Fibroblast of skin of left quadriceps (primary cell): ENCODE results near the gene MAP1B.

Experiments used
- DNase-seq, 2 experiments: peaks; one replicate each; pipeline ENCODE4 v3.0.0-alpha.2; 2013; ENCODE audit warnings: low read depth in 2 of 2

The MAP1B gene

DNA sequence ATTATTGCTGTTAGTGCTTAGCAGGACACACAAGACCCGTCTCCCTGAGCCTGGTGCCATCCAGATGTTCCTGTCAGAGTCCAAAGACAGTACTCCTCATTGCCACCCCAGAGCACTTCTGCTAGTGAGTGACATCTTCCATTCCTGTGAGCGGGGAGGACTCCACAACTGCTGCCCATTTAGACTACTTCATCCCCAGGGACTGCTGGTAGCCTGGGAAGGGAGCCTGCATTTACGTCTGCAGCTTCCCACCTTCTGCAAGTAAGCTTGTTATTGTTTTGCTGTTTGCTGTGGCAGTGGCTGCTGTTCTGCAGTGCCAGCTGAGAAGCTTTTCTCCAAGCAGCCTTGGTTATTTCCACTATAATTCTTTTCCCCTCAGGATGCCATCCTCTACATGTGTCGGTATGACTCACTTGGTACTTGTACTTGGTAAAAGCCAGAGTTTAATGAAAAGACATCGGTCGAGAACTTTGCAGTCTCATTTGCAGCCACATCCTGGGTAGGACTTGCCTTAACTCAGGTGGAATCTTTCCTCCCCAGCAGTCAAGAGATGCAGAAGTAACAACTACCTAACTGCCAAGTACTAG, 10.6 kb upstream of the MAP1B start:
- DNase-seq = no peak

DNA sequence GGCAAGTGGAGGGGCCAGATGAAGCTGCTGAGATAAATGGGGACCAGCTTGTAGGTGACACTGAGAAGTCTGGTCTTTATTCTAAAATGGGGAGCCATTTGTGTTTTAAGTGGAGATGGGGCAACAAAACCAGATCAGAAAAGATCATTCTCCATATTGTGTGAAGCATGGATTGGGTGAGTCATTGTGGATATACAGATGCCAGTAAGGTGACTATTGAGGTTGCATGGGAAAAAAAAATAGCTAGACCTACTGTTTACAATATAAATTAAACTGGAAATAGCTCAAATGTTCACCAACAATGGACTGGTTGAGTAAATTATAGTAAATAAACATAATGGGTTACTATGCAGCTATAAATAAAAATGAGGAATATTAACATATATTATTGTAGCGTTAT, 5.4 kb upstream of the MAP1B start:
- no peak for DNase-seq

DNA sequence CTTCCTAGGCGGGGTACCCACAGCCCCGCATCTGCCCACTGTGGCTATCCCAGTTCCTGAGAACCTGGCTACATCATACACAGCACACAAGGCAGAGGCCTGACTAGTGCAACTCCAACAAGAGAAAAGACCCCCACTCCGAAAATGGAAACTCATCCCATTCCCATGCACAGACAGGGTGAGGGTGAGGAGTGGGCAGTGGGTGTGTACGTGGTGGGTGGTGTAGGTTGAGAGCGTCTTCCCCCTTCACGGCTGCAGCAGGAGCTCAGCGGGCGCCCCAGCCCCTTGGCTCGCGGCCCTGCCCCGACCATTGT, 501 bp upstream of the MAP1B start:
- no peak for DNase-seq

DNA sequence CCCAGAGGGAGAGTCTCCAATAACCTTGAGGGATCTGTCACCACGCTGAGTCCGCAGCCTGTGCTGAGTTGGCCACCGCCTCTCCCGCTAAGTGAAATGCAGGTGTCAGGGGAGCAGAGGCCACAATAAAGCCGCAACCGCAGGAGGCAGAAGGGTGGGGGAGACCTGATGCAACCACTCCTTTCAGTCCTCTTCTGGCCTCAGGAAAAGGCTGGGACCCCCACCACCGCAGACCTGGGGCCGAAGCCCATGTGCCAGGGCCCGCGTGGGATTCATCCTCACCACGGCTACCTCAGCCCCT, 576 bp downstream of the MAP1B start:
- no peak for DNase-seq

DNA sequence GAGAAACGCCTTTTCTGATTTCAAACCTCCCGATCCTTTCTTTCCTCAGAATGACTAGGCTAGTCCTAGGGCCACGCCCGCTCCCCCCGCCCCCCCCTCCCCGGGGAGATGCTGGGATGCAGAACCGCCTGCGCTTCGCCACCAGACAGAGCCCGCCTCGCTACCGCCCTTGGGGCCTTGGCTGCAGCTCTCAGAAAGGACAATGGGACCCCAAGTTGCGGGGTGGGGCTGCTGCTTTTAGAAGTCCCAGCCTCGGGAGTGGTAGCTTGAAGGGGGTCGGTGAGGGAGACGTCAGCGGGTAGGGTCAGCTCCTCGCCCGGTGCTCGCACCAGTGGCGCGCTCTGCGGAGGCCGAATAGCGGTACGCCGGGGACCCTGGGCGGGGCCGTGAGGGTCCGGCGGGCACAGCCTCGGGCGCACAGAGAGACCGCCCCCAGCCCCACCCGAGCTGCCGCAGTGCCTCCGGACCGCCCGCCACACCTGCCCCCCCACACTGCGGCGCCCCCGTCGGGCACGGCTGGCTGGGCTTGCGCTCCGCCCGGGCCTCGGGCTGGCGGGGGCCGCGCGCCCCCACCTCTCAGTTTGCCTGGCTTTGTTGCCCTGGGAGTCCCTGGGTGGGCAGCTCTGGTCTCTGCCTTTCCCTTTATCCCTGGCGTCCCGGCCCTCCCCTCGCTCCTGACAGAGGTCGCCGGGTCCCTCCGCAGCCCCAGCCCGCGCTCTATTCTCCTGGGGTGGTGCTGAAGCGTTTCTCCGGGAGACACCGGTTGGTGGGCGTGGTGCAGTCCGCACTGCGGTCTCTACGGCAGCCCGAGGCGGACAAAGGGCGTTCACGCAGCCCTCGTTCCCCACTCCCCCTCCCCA, 1.2 kb downstream of the MAP1B start:
- DNase-seq = no peak

DNA sequence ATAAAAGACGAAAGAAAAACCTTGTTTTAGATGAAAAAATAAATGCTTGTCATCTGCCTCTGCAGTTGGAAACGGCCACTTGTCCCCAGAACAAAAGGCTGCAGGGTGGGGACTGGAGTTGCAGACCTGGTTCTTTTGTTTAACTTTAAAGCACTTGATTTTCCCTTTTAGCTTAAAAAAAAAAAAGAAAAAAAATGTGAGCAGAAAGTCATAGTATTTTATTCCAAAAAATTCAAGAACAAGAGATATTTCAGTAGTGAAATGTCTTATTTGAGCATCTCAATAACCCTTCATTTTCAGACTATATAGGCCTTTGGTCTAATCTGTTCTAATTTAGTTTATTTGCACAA, 1.8 kb downstream of the MAP1B start:
- DNase-seq = no peak

DNA sequence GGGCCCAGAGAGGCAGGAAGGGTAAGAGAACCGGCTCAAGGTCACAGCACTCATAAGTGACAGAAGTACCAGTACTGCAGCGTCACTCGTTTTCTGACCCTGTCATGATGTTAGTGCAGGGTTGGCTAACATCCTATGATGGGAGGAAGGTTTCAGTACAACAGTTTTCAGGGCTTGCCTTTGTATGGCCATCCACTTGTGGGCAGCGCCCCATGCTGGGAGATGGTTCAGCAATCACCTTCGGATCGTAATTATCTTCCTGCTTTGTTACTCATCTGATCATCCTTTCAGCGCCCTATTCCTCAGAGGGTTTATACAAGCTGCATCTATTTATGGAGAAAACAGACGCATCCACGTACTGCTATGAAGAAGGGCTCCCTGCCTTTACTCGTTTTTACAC, 2.4 kb downstream of the MAP1B start:
- no peak for DNase-seq

DNA sequence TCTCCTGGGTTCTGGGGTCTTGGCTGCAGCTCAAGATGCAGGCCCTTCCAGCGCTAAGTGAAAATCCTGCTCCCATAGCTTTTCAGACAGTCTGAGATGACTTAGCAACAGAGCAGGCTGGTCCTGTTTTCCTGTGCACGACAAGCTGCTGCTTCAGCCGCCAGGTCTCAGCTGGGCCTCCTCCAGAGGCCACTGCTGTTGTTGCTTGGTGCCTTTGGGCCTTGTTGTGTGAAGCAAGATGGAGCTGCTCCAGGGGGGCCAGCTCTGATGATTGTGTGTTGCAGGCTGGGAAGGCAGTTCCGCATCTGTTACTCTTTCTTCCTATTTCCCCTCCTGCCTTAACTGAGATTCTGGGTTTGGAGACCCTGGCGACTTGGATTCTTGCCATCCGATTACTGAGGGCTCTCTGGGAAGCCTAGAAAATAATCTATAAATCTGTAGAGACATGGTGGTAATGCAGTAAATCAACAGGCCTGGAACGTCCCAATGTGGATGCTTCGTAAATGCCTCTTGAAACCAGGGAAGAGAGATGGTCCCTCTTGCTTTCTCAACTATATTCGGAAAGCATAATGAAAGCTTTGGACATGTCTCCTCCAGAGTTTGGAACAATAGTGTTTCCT, 3.2 kb downstream of the MAP1B start:
- no peak for DNase-seq

DNA sequence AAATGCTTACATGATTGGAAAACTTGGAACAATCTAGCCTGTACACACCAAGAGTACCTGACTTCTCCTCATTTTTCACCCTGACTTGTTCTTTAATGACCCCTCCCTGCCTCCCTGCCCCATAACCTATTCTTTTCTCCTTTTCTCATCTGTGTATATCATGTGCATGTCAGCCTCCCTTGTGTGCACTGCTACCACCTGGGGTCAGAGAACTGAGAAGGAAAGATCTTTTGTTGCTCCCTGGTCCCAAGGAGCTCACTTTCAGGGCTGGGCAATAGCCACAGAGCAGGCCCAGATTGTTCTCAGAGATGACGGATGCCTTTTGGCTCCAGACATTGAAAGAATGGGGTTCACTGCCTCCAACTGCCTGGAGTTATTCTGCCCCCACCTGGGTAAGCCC, 5.1 kb downstream of the MAP1B start:
- DNase-seq = no peak

DNA sequence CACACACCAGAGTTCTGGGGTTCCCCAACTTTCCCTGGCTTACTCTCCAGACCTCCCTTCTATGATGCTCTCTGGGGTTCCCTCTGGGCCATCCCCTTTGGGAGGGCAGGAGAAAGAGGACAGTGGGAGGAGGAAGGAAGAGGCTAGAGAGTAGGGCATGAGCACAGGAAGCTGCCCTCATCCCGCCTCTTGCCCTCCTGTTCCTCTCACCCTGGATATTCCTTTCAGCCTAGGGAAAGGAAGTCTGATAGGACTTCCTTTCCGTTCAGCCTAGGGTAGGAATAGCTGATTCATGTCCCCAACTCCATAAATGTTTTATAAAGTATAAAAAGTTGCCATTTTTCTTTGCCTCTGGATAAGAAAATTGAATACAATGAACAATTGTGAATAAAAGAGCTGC, 7.4 kb downstream of the MAP1B start:
- DNase-seq = no peak

DNA sequence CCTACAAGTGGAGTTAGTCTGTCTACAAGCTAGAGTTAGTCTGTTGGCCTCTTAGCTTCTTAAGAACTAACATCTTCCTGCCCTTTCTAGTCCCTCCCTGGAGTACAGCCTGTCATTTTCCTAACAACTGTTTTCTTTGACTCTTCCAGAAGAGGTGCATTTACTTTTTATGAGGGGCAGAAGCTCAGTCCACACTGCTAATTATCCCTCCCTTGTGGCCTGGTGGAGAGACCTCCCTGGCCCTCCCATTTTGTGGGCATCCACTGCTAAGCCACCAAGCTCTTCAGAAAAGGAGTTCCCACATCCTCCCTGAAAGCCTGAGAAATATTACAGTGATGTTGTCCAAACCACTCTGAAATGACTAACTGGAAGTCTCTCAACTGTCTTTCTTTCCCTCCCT, 8.0 kb downstream of the MAP1B start:
- DNase-seq = no peak

DNA sequence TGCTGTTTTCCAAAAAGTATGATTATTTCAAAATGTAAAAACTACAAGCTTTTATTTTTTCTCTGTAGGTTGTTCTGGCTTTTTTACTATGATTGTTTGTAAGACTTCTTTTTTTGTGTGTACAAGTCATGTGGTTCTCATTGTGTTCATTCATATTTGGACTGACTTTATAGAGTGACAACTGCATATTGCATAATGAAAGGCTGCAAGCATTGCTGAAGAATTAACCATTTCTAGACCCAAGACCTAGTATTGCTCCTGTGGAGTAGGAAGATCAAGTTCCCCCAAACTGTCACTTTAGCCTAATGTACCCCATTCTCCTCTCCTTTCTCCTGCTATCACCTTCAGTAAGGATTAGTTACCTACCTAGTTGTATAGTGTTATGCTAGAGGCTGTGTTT, 10.0 kb downstream of the MAP1B start:
- no peak for DNase-seq

DNA sequence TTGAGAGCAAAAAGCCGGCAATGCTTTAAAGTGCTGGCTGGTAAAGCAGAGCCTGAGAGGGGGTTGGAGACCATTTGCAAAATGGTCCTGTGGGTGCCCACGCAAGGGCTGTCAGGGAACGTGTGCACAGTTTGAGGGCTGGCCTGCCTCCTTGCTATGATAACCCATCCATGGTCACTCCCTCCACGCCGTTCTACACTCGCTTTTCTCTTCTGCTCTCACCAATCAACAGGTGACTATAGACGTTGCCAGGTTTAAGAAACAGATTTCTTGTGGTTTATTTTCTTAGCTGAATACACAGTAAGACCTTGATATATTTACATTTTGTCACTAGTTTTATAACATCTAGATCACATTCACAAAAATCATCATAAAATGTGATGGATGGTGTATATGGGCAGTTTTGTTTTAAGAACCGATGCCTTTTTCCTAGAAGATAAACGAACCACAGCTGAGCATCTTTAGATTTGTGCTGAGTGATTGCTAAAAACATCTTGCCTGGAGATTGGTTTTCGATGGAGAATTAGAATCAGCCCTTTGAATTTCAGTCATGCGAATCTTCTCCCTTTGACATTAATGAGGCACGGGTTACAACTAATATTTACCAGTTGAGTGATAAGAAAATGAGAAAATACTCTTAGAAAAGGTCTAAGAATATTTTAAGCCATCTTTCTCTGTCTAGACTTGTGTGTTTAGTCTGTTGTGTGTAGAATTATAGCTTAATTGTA, 13.9 kb downstream of the MAP1B start:
- DNase-seq = no peak

DNA sequence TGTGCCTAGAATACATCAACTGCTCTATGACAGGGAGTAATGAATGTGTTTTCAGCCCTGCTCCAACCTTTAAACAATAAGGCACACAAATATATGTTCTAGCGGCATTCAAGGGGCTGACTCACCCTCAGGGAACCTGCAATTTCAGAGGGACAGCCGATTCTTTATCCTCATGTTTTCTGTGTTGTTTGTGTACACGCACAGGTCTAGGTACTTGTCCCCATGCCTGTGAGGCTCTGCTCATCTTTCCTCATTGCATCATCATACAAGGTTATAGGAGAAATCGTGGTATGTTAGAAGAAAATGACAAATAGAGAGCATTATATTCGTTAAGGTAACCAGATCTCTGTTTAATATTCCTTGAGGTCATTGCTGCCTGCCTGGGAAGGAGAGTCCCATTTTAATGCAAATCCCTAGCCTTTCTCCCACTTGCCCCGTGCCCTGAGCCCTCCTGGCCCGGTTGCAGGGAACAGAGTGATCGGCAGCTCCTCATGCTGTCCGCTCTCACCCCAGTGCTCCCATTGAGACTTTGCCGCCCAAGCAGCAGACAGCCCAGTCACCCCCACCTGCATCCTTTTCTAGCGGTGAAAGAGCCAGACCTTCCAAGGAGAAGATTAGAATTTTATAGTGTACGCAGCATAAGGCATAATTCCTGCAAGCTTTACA, 14.6 kb downstream of the MAP1B start:
- DNase-seq = no peak

DNA sequence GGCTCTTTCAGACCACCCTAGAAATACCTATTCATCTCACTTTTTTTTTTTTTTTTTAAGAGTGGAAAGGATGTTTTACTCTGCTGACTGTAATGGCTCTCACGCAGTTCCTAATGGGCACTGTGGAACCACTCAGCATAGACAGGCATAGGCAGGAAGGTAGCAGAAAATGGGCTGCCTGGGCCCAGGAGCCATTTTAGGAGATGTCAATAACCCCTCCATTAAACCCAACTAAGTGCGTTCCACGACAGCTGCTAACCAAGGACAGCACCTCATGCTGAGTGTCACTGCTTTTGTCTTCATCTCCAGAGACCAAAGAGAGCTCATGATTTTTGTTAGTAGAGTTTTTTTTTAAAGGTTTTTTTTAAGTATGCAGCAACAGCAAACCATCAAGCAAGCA, 15.3 kb downstream of the MAP1B start:
- no peak for DNase-seq

DNA sequence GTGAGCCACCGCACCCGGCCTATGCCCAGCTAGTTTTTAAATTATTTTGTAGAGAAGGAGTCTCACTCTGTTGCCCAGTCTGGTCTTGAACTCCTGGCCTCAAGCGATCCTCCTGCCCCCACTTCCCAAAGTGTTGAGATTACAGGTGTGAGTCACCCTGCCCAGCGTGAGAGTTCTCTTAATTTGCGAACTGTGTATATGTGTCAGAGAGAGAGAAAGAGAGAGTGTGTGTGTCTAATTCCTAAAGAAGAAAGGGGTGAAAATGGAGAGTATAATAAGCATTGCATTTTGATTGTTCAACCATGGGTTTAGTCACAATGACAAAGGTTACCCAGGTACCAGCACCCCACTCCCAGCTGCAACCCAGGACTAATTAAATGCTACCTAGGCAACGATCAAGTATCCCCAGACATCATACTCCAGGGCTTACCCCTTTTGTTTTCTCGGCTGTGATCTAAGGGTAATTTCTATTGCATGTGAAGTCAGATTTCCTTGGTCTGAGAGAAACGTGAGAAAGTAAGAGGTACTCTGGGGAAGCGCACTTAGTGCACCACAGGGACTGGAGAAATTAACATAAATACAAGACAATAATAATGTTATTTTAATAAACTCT, 16.6 kb downstream of the MAP1B start:
- no peak for DNase-seq

DNA sequence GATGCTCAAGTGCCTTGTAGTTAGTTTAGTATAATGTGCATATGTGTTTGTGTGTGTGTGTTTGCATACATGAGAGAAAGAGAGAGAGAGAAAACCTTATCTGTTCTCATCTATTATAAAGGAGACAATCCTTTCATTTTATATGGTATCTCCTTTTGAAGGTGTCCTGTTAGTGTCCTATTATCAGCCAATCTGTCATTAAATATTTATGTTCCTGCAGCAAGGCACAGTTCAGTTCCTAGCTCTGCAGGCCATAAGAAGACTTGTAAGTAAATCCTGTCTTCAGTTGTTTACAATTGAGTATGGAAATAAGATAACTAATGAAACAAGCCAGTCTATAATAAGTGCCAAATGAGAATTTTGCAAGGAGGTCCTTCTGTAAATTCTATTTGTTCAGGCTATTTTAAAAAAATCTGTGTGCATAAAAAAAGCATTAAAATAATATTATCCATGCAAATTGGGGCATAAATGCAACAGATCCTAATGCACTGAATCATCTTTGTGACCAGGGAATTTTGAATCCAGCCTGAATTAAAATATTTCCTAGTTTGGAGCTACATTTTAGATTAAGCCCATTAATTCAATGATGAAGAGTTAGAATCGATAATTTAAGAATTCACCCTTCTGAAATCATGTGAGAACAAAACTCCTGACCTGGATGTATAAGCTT, 18.1 kb downstream of the MAP1B start:
- DNase-seq = no peak

DNA sequence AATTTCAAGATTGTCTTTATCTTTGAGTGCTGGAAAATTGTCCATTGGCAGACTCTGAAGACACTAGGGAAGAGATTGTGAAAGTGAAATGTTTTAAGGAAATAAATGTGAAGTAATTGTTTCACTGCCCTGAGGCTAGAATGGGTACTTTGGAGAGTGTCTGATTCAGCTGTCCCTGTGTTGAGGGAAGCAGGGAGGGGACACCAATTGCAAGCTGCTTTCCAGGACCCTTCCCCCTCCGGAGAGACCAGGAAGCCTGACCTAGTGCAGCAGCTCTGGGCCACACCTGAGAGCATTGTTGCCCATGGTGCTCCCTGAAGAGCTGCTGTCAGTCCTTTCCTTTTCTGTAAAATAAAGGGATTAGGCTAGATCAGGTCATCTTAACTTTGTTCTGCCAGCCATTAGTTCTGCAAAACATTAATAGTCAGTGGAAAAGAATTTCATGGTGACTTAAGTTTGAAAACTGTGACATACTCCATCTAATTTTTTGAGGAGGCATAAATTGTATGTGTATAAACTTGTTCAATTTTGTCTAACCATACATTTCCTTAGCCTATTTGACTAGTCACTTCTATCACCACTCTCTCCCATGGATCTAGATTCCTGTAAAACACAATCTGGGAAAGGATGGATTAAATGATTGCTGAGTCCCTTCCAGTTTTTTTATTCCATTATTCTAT, 18.8 kb downstream of the MAP1B start:
- no peak for DNase-seq

DNA sequence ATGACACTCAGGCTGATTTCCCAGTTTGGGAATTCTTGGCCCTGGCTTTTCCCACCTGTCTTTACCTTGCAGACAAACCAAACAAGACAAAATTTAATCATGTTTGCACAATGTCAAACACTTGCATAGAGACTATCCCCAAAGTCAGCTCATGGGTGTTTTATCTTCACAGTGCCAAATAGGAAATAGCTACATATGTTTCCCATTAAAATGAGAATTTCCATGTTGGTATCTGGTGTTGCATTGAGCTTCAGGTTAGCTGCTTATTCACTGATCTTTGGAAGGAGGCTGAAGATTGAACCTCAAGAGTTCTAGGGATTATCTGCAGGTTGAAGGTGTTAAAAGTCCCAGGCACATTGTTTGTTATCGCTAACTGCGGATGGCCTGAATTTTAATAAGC, 19.5 kb downstream of the MAP1B start:
- DNase-seq = no peak

DNA sequence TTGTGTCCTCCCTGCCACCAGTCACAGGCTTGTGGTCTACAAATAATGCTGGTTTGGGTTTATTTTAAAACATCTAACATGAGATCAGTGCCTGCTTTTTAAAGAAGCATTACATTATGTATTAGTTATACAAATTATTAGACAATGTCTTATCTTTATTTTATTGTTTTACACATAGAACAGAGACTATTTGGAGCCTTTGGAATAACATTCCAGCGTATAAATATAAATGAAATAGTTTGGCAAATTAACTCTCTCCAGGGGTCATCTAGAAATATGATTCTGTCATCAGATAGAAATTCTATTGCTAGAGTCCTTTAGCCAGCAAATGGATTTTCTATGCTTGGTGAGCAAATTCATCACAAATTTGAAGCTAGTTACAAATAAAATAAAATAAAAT, 22.4 kb downstream of the MAP1B start:
- no peak for DNase-seq

DNA sequence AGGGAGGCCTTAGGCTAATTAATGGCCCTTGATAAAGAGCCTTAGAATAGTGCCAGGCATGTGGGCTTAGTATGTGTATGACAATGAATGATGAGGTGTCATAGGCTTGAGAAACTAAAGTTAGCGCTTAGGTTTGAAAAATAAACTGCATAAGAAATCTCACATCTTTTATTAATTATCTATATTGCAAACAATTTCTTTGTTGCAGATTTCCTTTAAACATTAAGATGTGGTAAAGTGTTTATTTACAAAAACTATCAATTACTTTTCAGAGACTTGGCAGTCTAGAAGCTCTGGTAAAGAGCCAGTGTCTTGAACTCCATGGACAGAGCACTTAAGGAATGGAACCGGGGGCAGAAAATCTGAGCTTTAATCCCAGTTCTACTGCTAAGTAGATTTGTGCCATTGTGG, 23.1 kb downstream of the MAP1B start:
- DNase-seq = no peak
